H1 (cell line): ENCODE data around the gene CTNND2.

ENCODE experiments used
- BACH1 ChIP-seq: IDR thresholded peaks from 2 replicates; pipeline ENCODE4 v1.6.1; 2012; ENCODE audit warnings: low read length, improper control_type of control experiment
- CEBPB ChIP-seq: IDR thresholded peaks from 2 replicates; pipeline ENCODE4 v1.6.1; 2012; ENCODE audit warnings: low read depth, low read length
- CHD2 ChIP-seq: IDR thresholded peaks from 2 replicates; pipeline ENCODE4 v1.6.1; 2012; ENCODE audit warnings: low read length, improper control_type of control experiment
- CTCF ChIP-seq, 3 experiments: IDR thresholded peaks; 1 replicate in 2 of 3; 2 replicates in 1 of 3; pipeline versions ENCODE4 v1.5.1 to v1.6.1; 2011; ENCODE audit warnings: low read length in 3 of 3, mild to moderate bottlenecking in 3 of 3, inconsistent platforms in 2 of 3, low read depth in 1 of 3, moderate library complexity in 1 of 3; ENCODE audit not compliant: insufficient read depth in 1 of 3; ENCODE audit errors: control extremely low read depth in 1 of 3
- EZH2 ChIP-seq: fragments of 200-600 bp; sonication (generic); IDR thresholded peaks from 2 replicates; pipeline ENCODE4 v1.7.1; 2012; ENCODE audit warnings: low read depth, mild to moderate bottlenecking, moderate library complexity, low read length, inconsistent platforms; ENCODE audit not compliant: severe bottlenecking
- GABPA ChIP-seq: IDR thresholded peaks from 2 replicates; pipeline ENCODE4 v1.6.1; 2011; ENCODE audit warnings: mild to moderate bottlenecking, low read length, moderate library complexity, borderline replicate concordance; ENCODE audit not compliant: insufficient read depth
- JUN ChIP-seq: IDR thresholded peaks from 2 replicates; pipeline ENCODE4 v1.6.1; 2011; ENCODE audit warnings: low read depth, mild to moderate bottlenecking, improper control_type of control experiment, low read length
- POLR2A ChIP-seq, 2 experiments: IDR thresholded peaks; 1 replicate in 1 of 2; 2 replicates in 1 of 2; pipeline ENCODE4 v1.6.1; 2011; ENCODE audit warnings: low read depth in 2 of 2, low read length in 2 of 2, mild to moderate bottlenecking in 2 of 2; ENCODE audit errors: control extremely low read depth in 1 of 2
- POLR2AphosphoS5 ChIP-seq: IDR thresholded peaks from 2 replicates; pipeline ENCODE4 v1.6.1; 2011; ENCODE audit warnings: low read depth, low read length
- RAD21 ChIP-seq, 2 experiments: IDR thresholded peaks in 1 of 2; conservative IDR thresholded peaks in 1 of 2; 2 replicates each; pipeline ENCODE4 v1.6.1; 2011; ENCODE audit warnings: low read depth in 2 of 2, low read length in 2 of 2, improper control_type of control experiment in 1 of 2, inconsistent platforms in 1 of 2, mild to moderate bottlenecking in 1 of 2, moderate library complexity in 1 of 2
- RXRA ChIP-seq: IDR thresholded peaks from 2 replicates; pipeline ENCODE4 v1.6.1; 2011; ENCODE audit warnings: low read depth, mild to moderate bottlenecking, low read length, moderate library complexity; ENCODE audit not compliant: insufficient read depth
- SIN3A ChIP-seq, 2 experiments: IDR thresholded peaks in 1 of 2; conservative IDR thresholded peaks in 1 of 2; 2 replicates each; pipeline ENCODE4 v1.6.1; 2011 to 2012; ENCODE audit warnings: low read length in 2 of 2, improper control_type of control experiment in 1 of 2, low read depth in 1 of 2, mild to moderate bottlenecking in 1 of 2
- TAF1 ChIP-seq: IDR thresholded peaks from 2 replicates; pipeline ENCODE4 v1.6.1; 2011; ENCODE audit warnings: mild to moderate bottlenecking, low read depth, low read length
- ZNF274 ChIP-seq: IDR thresholded peaks from 2 replicates; pipeline ENCODE4 v1.7.0; 2012; ENCODE audit warnings: low read length, borderline replicate concordance; ENCODE audit errors: extremely low read depth

- TF ChIP-seq CTCF (IDR thresholded peaks at IDR 0.05; ENCODE audit: control extremely low read depth in 1 of 3, insufficient read depth in 1 of 3, low read depth in 1 of 3, low read length in 3 of 3) (no peak), BACH1 (no peak), ZNF274 (no peak), POLR2A (IDR thresholded peaks at IDR 0.05; ENCODE audit: control extremely low read depth in 1 of 2, low read depth in 2 of 2, low read length in 2 of 2) (no peak), SIN3A (conservative IDR thresholded peaks at IDR 0.05 in 1 of 2, IDR thresholded peaks at IDR 0.05 in 1 of 2; ENCODE audit: low read depth in 1 of 2, low read length in 2 of 2) (no peak), RAD21 (IDR thresholded peaks at IDR 0.05 in 1 of 2, conservative IDR thresholded peaks at IDR 0.05 in 1 of 2; ENCODE audit: low read depth in 2 of 2, low read length in 2 of 2) (no peak), EZH2 (no peak), CHD2 (no peak), CEBPB (no peak), POLR2AphosphoS5 (no peak), RXRA (no peak), JUN (no peak), GABPA (no peak), TAF1 (no peak)
These were observed 755.3 kb downstream of the CTNND2 start for GRCh38 chr5:11148810-11149539.
